ENCODE results near the gene ANTXR2.

Gene ANTXR2

GRCh38 chr4:80086296-80086695 lies 13.3 kb upstream of the ANTXR2 start:
- no peak for TF ChIP-seq JUND (IDR thresholded peaks at IDR 0.05; ENCODE audit: low read depth)
- in situ Hi-C loops (cut with HindIII; ENCODE audit: low pct_unique_long_range_greater_than_20kb, low sequenced_read_pairs), result no loop called here
- DNase-seq (ENCODE audit: low read depth in 1 of 2, low spot score in 1 of 2), result no peak

- no peak for DNase-seq (ENCODE audit: low read depth in 1 of 2, low spot score in 1 of 2)
- in situ Hi-C loops (cut with HindIII; ENCODE audit: low pct_unique_long_range_greater_than_20kb, low sequenced_read_pairs), result no loop called here
- no peak for TF ChIP-seq JUND (IDR thresholded peaks at IDR 0.05; ENCODE audit: low read depth)
These were observed 12.1 kb upstream of the ANTXR2 start for GRCh38 chr4:80085081-80085480.

GRCh38 chr4:80082693-80083092 lies 9.7 kb upstream of the ANTXR2 start:
- TF ChIP-seq JUND (IDR thresholded peaks at IDR 0.05; ENCODE audit: low read depth), result no peak
- in situ Hi-C loops (cut with HindIII; ENCODE audit: low pct_unique_long_range_greater_than_20kb, low sequenced_read_pairs), result no loop called here
- no peak for DNase-seq (ENCODE audit: low read depth in 1 of 2, low spot score in 1 of 2)

GRCh38 chr4:80081566-80081965 lies 8.5 kb upstream of the ANTXR2 start:
- TF ChIP-seq JUND (IDR thresholded peaks at IDR 0.05; ENCODE audit: low read depth), result no peak
- DNase-seq (ENCODE audit: low read depth in 1 of 2, low spot score in 1 of 2), result peak in 1 of 2 experiments; percentile 6
- in situ Hi-C loops (cut with HindIII; ENCODE audit: low pct_unique_long_range_greater_than_20kb, low sequenced_read_pairs), result no loop called here

GRCh38 chr4:80079255-80079923 lies 6.4 kb upstream of the ANTXR2 start:
- in situ Hi-C loops (cut with HindIII; ENCODE audit: low pct_unique_long_range_greater_than_20kb, low sequenced_read_pairs), result no loop called here
- DNase-seq (ENCODE audit: low read depth in 1 of 2, low spot score in 1 of 2), result no peak
- TF ChIP-seq JUND (IDR thresholded peaks at IDR 0.05; ENCODE audit: low read depth), result no peak

- TF ChIP-seq JUND (IDR thresholded peaks at IDR 0.05; ENCODE audit: low read depth), result no peak
- no peak for DNase-seq (ENCODE audit: low read depth in 1 of 2, low spot score in 1 of 2)
- in situ Hi-C loops (cut with HindIII; ENCODE audit: low pct_unique_long_range_greater_than_20kb, low sequenced_read_pairs), result no loop called here
These were observed 5.5 kb upstream of the ANTXR2 start for GRCh38 chr4:80078346-80079092.

- in situ Hi-C loops (cut with HindIII; ENCODE audit: low pct_unique_long_range_greater_than_20kb, low sequenced_read_pairs), result no loop called here
- no peak for TF ChIP-seq JUND (IDR thresholded peaks at IDR 0.05; ENCODE audit: low read depth)
- no peak for DNase-seq (ENCODE audit: low read depth in 1 of 2, low spot score in 1 of 2)
These were observed 4.6 kb upstream of the ANTXR2 start for GRCh38 chr4:80077639-80078038.

GRCh38 chr4:80076681-80077080 lies 3.7 kb upstream of the ANTXR2 start:
- TF ChIP-seq JUND (IDR thresholded peaks at IDR 0.05; ENCODE audit: low read depth), result no peak
- no peak for DNase-seq (ENCODE audit: low read depth in 1 of 2, low spot score in 1 of 2)
- in situ Hi-C loops (cut with HindIII; ENCODE audit: low pct_unique_long_range_greater_than_20kb, low sequenced_read_pairs), result no loop called here

- in situ Hi-C loops (cut with HindIII; ENCODE audit: low pct_unique_long_range_greater_than_20kb, low sequenced_read_pairs), result no loop called here
- DNase-seq (ENCODE audit: low read depth in 1 of 2, low spot score in 1 of 2), result no peak
- no peak for TF ChIP-seq JUND (IDR thresholded peaks at IDR 0.05; ENCODE audit: low read depth)
These were observed 3.1 kb upstream of the ANTXR2 start for GRCh38 chr4:80075995-80076675.

- in situ Hi-C loops (cut with HindIII; ENCODE audit: low pct_unique_long_range_greater_than_20kb, low sequenced_read_pairs), result no loop called here
- TF ChIP-seq JUND (IDR thresholded peaks at IDR 0.05; ENCODE audit: low read depth), result no peak
- DNase-seq (ENCODE audit: low read depth in 1 of 2, low spot score in 1 of 2), result no peak
These were observed 1.6 kb upstream of the ANTXR2 start for GRCh38 chr4:80074651-80075050.

GRCh38 chr4:80074069-80074468 lies 1.0 kb upstream of the ANTXR2 start:
- no peak for TF ChIP-seq JUND (IDR thresholded peaks at IDR 0.05; ENCODE audit: low read depth)
- DNase-seq (ENCODE audit: low read depth in 1 of 2, low spot score in 1 of 2), result no peak
- in situ Hi-C loops (cut with HindIII; ENCODE audit: low pct_unique_long_range_greater_than_20kb, low sequenced_read_pairs), result no loop called here

GRCh38 chr4:80073473-80074008 lies 512 bp upstream of the ANTXR2 start:
- TF ChIP-seq JUND (IDR thresholded peaks at IDR 0.05; ENCODE audit: low read depth), result no peak
- in situ Hi-C loops (cut with HindIII; ENCODE audit: low pct_unique_long_range_greater_than_20kb, low sequenced_read_pairs), result no loop called here
- no peak for DNase-seq (ENCODE audit: low read depth in 1 of 2, low spot score in 1 of 2)
